ENCODE results near the gene MFGE8.

Gene MFGE8

DNA sequence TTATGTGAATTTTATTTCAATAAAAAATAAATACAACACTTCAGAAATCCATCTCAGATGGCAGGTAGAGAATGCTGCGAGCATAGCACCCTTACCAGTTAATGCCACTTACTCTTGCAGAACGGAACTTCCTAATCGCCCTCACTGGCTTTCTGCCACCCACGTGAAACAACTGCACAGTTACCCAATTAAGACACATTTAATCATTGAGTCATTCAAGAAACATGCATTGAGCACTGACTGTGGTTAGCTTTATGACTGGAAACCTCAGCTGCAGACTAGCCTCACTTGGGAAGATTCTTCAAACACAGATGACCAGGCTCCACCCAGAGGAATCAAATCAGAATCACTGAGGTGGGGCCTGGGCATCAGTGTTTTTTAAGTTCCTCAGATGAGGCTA, 5.6 kb upstream of the MFGE8 start:
- peak; percentile 93 for DNase-seq

DNA sequence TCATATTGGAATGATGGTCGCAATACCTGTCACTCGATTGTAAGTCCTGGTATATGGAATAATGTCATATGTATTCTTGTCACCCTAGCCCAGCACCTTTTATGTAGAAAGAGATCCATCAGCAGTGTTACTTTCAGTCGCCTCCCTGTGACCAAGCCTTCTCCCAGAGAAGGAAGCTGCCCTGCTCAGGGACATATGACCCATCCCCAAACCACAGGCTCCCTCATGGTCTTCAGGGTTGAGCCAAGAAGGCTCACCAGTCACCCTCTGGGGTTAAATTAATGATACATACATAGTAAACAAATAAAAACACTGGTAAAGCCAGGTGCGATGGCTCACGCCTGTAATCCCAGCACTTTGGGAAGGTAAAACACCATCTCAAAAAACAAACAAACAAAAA, 4.6 kb upstream of the MFGE8 start:
- peak; percentile 36 to 73 for DNase-seq

DNA sequence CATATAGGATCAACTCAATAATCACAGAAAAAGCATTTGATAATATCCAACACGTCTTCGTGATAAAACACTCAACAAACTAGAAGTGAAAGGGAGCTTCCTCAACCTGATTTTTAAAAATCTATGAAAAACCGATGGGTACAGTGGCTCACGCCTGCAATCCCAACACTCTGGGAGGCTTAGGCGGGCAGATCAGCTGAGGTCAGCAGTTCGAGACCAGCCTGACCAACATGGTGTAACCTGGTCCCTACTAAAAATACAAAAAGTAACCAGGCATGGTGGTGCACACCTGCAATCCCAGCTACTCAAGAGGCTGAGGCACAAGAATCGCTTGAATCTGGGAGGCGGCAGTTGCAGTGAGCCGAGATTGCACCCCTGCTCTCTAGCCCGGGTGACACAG, 2.2 kb upstream of the MFGE8 start:
- DNase-seq = no peak

DNA sequence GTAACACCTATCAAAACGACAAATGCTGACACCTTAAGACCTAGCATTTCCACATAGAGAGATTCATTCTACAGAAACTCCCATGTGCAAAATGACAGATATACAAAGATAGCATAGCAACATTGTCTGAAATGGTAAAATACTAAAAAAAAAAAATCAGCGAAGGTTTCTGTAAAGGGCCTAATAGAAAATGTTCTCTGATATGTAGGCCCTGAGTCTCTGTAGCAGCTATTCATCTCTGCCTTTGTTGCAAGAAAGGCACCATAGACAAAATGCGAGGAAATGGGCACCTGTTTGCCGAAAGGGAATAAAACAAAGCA, 631 bp upstream of the MFGE8 start:
- DNase-seq = no peak

DNA sequence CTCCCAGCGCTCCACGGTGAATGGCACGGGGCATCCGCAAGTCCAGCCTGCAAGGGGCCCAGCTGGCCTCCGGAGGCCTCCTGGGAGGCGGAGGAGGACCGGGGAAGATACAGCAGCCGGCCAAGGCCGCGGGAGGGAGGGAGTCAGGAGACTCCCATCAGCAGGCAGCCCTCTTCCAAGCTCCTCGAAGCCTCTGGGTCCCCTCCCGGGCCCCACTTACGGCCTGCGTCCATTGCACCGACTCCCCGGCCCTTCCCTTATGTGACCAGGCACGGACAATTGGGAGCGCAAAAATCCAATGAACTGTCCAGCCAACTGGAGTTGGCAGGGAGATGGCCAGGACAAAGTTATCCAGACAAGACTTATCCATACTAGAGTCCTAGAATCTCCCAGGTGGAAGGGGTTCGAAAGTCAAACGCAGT, 668 bp downstream of the MFGE8 start:
- no peak for DNase-seq

DNA sequence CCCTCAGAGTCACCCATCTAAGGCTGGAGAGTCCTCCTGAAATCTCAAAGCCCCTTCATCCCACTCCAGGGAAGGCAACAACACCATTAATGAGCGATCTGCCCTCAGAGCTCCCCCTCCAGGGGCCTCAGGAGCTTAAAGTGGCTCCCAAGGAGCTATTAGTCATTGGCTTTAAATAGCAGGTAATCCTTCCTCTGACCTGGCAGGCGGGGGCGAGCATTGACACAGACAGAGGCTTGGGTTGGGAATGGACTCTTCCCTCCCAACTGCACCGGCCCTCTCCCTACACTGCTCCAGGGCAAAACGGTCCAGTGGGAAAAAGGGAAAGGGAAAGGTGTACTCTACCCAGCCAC, 1.4 kb downstream of the MFGE8 start:
- no peak for DNase-seq

DNA sequence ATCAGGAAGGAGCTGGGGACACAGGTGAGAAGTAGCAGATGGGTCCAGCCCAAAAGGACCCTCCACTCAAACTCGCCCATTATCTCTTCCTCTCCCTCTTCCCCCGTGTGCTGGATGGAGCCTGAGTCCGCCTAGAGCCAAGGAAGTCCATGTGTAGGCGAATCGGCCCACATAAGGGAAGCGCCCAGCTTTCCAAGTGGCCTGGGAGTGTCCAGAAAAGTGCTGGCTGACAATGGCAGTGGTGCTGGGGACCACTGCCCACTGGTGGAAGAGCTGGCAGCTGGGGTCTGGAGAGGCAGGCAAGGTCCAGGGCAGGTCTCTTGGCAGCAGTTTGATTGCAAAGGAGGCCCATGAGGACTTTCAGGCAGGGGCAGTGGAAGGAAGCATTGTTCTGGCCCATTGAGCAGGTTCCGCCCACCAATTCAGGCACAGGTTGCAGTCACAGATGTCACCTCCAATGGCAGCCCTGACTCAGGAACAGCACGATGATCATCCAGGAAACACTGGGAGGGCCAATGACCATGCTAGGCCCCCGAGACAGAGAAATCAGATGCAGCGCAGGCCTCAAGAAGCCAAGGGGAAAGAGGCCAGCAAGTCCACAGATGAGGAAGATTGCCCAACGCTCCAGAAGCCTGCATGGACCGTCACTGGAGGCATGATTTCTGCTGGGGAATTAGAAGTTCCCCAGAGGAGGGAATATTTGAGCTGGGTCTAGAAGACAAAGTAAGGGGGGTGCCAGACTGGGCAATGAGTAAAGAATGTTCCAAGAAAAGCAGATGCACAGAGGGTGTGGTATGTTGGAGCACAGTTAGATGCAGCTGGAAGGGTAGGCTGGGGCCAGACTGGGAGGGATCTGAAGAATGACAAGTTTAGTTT, 3.0 kb downstream of the MFGE8 start:
- no peak for DNase-seq

DNA sequence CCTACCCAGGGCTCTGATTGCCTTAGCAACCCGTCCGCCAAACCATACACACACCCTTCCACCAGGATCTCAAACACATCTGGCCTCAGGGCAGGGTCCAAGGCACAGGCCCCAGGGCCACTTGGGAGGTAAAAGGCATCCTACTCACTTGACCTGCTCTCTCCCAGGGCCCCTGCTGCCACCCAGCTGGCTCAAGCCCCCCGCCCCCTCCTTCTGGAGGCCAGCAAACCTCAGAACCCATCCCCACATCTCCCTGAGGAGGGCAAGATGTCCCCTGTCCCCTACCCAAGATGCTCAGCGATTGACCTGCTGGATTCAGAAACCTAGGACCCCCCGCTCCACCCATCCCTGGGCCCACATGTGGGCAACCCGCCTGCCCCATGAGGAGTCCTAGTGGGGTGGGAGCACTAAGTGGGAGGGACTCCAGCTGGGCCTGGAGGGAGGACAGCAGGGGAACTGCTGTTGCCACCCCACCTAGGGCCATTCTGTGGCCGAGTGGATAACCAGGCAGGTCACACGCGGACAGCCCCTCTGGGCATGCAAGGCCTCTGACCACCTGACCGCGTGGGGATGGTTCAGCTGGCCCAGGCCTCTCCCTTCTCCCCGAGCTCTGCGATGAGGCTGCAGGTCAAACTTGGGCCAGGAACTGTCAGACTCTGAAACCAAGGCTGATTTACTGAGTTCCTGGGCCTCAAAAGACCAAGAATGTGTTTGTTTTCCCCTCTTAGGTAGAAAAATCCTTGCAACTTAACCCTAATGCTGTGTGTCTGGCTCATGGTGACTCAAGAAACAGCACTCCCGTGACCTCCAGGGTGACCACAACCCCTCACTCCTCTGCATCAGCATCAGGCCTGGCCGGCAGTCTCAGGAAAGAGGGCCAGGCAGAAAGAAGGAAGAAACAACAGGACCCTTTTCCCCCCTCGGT, 4.2 kb downstream of the MFGE8 start:
- no peak for DNase-seq

DNA sequence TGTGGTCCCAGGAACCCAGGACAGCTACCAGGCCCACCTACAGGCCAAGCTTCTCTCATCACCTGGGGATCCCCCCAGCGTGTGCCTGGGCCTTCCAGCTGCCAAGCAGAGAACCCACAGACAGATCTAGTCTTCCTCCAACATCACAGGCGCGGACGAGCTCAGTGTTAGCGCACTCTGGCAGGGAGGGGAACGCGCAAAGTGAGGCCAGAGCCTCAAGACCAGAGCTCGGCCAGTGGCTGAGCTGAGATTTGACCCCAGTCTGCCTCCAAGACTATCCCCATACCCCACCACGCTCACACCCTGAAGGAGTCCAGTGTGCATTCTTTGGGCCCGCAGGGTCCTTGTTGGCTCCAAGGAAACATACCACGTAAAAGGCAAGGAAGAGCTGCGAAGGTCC, 5.1 kb downstream of the MFGE8 start:
- DNase-seq = no peak

DNA sequence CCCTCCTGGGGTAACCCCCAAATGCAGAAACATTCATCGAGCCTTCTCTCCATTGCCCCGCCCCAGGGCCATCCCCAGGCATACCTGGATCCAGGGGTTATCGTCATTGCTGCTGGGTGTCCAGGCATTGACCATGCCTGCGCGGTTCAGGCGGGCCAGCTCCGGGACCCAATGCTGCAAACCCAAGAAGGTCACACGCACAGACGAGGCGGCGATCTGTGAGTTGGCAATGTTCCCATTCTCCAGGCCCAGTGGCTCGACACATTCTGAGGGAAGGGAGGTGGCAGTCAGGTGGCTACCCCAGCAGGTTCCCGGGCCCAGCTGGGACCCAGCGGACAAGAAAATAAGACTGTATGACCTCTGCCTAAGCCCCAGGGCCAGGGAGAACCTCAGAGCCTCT, 6.1 kb downstream of the MFGE8 start:
- DNase-seq = no peak

DNA sequence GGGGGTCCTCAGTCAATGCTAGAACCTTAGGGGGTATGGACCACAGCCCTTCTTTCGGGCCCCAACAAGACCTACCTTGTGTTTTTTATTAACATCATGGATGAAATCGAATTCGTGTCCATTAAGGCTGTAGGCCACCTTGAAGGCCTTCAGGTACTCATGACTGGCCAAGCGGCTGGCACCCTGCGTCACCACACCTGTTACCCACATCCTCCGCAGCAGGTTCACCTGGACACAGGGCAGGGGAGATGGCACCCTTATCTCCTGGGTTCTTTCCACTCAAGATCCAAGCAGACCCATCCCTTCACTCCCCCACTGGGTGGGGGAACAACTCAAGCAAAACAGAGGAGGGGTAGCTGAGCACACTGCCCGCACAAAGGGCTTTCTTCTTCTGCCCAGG, 6.6 kb downstream of the MFGE8 start:
- no peak for DNase-seq

DNA sequence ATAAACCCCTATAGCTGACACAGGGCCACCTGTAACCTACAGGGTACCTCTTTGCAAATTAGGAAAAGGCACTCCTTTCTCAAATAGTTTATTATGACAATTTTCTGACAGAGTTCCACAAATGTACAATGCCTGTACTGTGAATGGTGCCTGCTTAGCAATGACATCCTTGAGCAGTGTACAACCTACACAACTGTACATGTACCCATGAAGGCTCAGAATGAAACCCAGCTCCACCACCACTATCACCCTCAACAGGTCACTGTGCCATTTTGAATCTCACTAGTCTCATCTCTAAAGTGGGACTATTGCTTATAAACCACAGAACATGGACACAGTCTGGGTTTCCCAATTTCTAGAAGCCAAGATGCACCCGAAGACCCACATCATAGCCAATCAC, 7.0 kb downstream of the MFGE8 start:
- DNase-seq = no peak

DNA sequence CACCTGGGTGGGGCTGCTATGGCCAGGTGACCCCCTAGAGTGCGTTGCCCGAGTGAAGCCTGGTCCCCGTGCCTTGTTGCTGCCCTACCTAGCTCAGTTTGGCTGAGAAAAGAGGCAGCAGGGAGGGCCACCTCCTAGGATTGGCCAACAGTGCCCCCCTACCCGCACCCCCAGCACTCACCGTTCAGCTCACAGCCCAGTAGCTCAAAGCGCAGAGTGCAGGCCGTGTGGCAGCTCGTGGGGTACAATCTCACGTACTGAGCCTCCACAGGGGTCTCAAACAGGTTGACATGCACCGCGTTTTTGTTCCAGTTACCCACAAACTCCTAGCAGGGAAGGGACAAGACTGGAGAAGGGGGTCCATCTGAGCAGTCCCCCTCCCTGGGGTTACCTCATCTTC, 7.6 kb downstream of the MFGE8 start:
- DNase-seq = no peak

DNA sequence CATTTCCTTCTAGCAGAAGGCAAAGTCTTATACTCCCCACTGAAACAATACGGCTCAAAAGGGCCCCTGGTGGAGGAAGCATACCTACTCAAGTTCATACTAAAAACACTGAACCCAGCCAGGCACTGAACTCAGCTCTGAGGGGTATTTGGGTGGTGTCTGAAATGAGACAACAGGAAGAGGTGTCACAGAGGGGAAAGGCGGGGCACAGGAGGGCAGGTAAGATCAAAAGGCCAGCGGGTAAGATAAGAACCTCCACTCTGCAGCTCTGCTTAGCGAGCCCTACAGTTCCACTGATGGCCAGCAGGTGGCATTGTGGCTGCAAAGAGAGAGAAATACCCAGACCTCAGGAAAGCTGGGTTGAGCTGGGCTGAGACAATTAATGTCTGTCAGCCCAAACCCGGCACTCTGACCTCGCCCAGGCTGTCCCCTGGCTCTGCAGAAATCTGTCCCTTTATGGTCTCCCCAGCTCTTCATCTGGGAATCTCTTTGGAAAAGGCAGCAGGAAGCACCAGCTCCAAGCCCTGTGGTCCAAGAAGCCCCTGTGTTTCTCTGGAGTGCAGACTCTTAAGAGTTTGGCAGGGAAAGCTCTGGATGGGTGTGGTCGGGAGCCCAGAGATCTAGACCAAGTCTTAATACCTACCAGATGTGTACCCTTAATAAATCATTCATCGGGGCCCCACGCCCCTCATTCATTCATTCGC, 8.4 kb downstream of the MFGE8 start:
- peak; percentile 75 to 79 for DNase-seq

DNA sequence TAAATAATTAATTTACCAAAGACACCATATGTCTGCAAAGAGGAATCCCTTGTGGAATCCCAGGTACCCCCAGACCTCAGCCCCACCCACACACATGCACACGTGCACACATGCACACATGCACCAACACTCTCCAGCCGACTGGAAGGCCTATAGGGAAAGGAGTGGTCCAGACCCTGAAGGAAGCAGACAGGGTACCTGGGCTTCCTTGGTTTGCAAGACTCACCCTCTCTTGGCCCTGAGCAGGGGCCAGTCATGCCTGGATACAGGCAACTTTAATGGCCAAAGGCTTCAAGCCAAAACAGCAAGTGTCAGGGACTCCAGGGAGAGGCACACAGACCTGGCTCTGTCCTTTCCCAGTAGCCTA, 8.9 kb downstream of the MFGE8 start:
- DNase-seq = no peak

DNA sequence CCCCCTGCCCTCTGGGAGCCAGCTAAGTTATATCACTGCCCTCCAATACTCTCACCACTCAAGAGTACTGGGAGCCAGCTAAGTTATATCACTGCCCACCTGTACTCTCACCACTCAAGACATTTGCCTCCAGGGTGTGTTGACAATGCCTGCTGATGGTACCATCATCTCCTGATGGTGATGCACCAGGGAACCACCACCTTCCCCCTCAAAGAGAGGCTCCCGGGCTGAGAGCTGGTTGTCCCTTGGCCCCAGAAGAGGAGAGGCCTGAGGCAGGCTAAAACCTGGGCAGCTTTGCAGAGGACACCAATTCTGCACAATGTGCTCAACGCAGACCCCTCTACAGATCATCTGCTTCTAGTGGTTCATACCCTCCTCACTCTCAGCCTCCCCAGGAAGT, 10.3 kb downstream of the MFGE8 start:
- DNase-seq = no peak

DNA sequence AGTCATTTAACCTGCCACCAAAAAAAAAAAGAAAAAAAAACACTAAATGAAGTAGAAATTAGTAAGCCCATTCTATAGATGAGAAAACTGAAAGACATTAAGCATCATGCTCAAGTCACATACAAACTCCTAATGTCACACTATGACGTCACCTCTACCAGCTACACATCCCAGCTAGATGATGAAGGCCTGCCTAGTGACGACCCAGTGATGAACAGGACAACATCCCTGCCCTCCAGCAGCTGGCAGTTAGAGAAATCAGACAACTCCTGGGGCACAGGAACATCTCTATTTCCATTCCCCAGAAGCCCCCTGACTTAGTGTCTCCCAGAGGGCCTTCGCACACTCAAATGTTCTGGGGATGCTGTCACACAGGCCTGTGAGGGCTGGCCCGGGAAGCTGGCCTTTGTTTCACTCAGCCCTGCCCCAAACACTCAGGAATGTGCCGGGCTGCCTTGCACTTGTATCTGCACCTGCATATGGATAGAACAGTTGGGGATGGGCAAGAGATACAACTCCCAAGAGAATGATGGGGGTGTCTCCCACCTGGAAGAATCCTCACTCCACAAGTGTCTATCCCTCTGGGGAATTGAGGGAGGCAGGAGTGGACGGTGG, 10.9 kb downstream of the MFGE8 start:
- no peak for DNase-seq

DNA sequence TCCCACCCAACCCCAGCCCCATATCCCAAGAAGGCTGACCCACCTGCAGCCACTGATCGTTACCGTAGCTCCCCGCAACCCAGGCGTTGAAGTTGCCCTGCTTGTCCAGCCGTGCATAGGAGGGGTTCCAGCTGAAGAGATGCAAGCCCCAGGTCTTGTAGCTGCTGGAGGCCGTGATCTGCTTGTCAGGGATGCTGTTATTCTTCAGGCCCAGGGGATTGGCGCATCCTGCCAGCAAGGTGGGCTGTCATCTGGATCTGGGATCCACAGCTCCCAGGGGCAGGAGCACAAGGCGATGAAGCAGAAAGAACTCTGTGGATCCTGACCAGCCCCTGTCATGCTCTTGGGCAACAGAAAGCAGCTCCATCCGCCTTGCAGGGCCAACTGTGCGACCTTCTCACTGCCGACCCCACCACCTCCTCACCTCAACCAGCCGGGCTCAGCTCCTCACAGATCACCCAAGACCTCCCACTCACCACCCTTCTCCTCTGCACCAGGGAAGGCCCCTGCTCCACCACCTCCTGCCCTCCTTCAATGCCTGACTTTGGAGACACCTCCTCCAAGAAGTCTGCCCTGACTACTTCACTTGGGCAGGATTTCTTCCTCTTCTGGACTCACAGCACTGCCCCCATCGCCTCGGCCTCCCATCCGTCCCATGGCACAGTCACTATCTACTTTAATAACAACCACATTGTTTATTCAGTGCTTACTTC, 11.5 kb downstream of the MFGE8 start:
- DNase-seq = no peak

DNA sequence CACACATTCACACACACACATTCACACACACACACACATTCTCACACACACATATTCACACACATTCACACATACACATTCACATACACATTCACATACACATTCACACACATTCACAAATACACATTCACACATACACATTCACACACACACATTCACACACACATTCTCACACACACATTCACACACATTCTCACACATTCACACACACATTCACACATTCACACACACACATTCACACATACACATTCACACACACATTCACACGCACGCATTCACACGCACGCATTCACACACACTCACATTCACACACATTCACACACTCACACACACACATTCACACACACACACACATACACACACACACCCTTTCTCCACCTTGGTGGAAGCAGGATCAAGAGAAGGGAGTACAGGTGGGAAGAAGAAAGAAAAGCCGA, 12.2 kb downstream of the MFGE8 start:
- DNase-seq = no peak

DNA sequence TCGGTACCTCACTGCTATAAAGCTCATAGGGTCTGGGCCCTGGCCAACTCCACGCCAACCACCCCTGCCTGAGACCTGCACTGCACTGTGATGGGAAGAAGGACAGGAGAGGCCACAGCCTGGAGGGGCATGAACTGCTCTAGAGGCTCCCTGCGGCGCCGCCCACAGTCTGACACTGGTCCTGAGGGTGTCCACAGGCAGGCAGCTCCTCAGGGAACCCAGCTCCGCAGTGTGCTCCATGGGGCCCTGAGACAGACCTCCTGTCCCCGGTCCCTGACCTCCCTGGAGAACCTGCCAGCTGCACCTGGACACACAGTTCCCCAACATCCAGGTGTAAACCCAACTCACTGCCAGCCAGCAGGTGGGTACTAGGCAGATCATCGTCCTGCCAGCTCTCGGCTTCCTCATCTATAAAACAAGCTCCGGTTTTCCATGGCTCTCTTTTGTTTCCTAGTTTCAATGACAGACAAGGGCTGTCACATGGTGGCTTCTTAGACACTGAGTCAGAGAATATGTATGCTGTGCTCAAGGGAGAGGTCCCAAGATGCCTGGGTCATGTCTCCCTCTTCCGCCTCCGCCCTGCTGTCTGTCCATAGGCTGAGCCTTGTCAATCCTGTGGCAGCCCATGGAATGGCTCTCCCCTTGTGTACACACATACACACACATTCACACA, 12.7 kb downstream of the MFGE8 start:
- DNase-seq = peak in 1 of 2 donors; percentile 6

DNA sequence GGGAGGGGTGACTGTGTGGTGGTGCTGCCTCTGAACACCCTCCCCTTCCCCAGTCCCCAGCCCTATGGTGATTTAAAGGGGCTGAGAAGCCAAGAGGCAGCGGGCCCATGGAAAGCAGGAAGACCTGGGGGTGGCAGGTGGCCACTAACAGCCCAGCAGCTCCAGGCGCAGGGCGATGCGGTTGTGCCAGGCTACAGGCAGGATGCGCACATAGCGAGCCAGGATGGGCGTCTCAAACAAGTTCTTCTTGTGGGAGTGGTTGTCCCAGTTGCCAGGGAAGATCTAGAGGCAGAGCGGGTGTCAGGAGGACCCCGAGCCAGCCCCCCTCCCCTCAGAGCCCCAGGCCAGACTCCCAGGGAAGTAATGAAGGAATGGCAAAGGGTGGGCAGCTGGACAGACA, 13.9 kb downstream of the MFGE8 start:
- DNase-seq = no peak

DNA sequence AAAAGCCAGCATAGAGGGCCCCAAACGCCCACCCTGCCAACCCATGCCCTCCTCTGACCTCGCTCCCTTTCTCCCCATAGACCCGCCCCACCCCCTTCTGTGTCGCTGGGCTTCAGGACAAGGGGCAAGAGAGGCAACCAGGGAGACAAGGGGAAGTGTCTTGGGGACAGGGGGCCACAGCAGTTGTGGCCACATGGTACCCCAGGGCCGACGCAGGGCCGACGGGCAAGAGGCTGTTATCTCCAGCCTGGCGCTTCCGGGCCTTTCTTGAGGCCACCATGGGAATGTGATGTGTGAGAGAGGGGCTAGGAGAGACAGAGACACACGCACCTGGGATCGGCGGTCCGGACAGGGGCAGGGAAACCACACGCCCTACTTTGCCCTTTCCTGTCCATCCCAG, 14.4 kb downstream of the MFGE8 start:
- no peak for DNase-seq

All from inflammatory macrophage (primary cell).